Measurements from ENCODE around the gene PAQR6. TPM values are rescaled to one million over a fixed set of nuclear protein-coding genes. Genes with fewer than 3 reads are reported as not detected.
A peak's percentile ranks its signal among the peaks of the same experiment; 100 is the strongest.

The PAQR6 gene
- total RNA-seq, 1 experiment from 2014 or later = 0.92 TPM

DNA sequence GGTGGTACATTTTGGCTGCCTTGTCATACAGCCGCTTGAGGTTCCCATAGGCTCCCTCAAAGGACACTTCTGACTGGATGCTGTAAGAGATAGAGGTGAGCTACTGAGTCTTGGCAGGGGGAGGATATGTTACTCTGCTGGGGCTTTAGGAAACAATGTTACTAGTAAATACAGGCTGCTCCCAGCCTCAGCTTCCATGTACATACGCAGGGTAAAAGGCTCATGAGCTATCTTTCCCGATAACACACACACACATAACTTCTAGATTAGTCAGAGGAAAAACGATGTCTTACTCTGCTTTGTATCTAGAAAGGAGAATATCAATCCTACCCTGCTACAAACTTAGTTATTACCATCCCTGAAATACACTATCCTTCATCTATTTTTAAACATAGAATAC is 20.5 kb upstream of the PAQR6 start:
- ChIA-PET POLR2A (no interaction called here), CTCF (no interaction called here)
- Histone ChIP-seq H3K27ac (ENCODE audit: low read length) (no peak overlapping the region), H3K27me3 (ENCODE audit: control insufficient read depth, insufficient read depth, low read length) (no peaks in the 10 kb centered on the region), H3K9me3 (ENCODE audit: control insufficient read depth, insufficient read depth, low read depth, low read length) (no peaks in the 10 kb centered on the region), H3K36me3 (ENCODE audit: control insufficient read depth, insufficient read depth, low read length) (peaks cover 33% of the 10 kb centered on the region), H3K4me1 (ENCODE audit: control insufficient read depth, insufficient read depth, low read length) (peaks cover 1% of the 10 kb centered on the region), H3K4me3 (ENCODE audit: low read depth in 2 of 2, low read length in 2 of 2) (no peak overlapping the region)
- in situ Hi-C loops (cut with HindIII; ENCODE audit: low pct_unique_long_range_greater_than_20kb, low sequenced_read_pairs) = no loop called here
- no peak for ATAC-seq
- TF ChIP-seq, protein P1, sequence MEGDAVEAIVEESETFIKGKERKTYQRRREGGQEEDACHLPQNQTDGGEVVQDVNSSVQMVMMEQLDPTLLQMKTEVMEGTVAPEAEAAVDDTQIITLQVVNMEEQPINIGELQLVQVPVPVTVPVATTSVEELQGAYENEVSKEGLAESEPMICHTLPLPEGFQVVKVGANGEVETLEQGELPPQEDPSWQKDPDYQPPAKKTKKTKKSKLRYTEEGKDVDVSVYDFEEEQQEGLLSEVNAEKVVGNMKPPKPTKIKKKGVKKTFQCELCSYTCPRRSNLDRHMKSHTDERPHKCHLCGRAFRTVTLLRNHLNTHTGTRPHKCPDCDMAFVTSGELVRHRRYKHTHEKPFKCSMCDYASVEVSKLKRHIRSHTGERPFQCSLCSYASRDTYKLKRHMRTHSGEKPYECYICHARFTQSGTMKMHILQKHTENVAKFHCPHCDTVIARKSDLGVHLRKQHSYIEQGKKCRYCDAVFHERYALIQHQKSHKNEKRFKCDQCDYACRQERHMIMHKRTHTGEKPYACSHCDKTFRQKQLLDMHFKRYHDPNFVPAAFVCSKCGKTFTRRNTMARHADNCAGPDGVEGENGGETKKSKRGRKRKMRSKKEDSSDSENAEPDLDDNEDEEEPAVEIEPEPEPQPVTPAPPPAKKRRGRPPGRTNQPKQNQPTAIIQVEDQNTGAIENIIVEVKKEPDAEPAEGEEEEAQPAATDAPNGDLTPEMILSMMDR (IDR thresholded peaks at IDR 0.05) = no peak
- TF ChIP-seq REST (IDR thresholded peaks at IDR 0.05; ENCODE audit: insufficient read depth in 1 of 2, low read depth in 2 of 2, low read length in 1 of 2) = no peak
- TF ChIP-seq POLR2AphosphoS5 (IDR thresholded peaks at IDR 0.05; ENCODE audit: low read depth, low read length) = no peak
- no peak for TF ChIP-seq SIN3A (IDR thresholded peaks at IDR 0.05; ENCODE audit: borderline replicate concordance, insufficient read depth, low read depth, low read length)
- TF ChIP-seq TCF7L2 (IDR thresholded peaks at IDR 0.05; ENCODE audit: low read depth, low read length) = no peak
- intact Hi-C loops (cut with micrococcal nuclease; ENCODE audit: unreplicated experiment) = no loop called here
- BruUV-seq (replicated peaks) = no TSS peak
- no peak for DNase-seq (ENCODE audit: low read depth, low spot score)

DNA sequence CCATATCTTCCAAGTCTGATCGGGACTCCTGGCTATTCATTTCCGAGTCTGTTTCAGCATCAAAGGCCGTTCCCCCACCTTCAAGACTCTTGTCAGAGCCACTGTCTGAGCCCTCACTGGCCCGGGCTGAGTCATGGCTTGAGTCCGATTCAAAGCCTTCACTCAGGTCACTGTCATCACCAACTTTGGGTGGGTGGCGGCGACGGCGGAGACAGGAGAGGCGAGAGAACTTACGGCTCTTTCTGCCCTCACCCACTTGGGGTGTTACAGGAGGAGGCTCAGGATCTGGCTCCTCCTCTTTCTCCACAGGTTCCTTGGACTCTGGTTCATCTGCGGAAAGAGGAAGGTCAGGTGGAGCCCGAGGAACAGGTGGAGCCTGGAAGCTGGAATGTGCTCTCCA is 18.2 kb upstream of the PAQR6 start:
- Histone ChIP-seq H3K27me3 (ENCODE audit: control insufficient read depth, insufficient read depth, low read length) (no peaks in the 10 kb centered on the region), H3K4me3 (ENCODE audit: low read depth in 2 of 2, low read length in 2 of 2) (no peak overlapping the region), H3K9me3 (ENCODE audit: control insufficient read depth, insufficient read depth, low read depth, low read length) (no peaks in the 10 kb centered on the region), H3K4me1 (ENCODE audit: control insufficient read depth, insufficient read depth, low read length) (peaks cover 10% of the 10 kb centered on the region), H3K27ac (ENCODE audit: low read length) (no peak overlapping the region), H3K36me3 (ENCODE audit: control insufficient read depth, insufficient read depth, low read length) (peaks cover 27% of the 10 kb centered on the region)
- TF ChIP-seq POLR2AphosphoS5 (IDR thresholded peaks at IDR 0.05; ENCODE audit: low read depth, low read length) (no peak), REST (IDR thresholded peaks at IDR 0.05; ENCODE audit: insufficient read depth in 1 of 2, low read depth in 2 of 2, low read length in 1 of 2) (no peak), SIN3A (IDR thresholded peaks at IDR 0.05; ENCODE audit: borderline replicate concordance, insufficient read depth, low read depth, low read length) (no peak), TCF7L2 (IDR thresholded peaks at IDR 0.05; ENCODE audit: low read depth, low read length) (no peak)
- TF ChIP-seq, protein P1 (IDR thresholded peaks at IDR 0.05) = no peak
- ChIA-PET CTCF (no interaction called here), POLR2A (no interaction called here)
- TSS peak; percentile 50 for BruUV-seq (replicated peaks)
- ATAC-seq = no peak
- DNase-seq (ENCODE audit: low read depth, low spot score) = no peak
- intact Hi-C loops (cut with micrococcal nuclease; ENCODE audit: unreplicated experiment) (no loop called here), in situ Hi-C loops (cut with HindIII; ENCODE audit: low pct_unique_long_range_greater_than_20kb, low sequenced_read_pairs) (no loop called here)

Measured in Panc1 (cell line).